PC-3 (cell line): ENCODE measurements around the gene CEMP1. TPM values are rescaled to one million over a fixed set of nuclear protein-coding genes. Genes with fewer than 3 reads are reported as not detected.

Experiments used
- ATAC-seq: fragments of 200-7000 bp; cut with Tn5 transposase; 2 replicates; pipeline ENCODE4 v1.9.1; 2020; ENCODE audit warnings: mild to moderate bottlenecking, moderate library complexity
- BruUV-seq: library from RNA; stranded (reverse); fragments of 400-500 nt; replicated peaks from 2 replicates; lab custom pipeline; 2021; lab: Mats Ljungman, UMichigan
- CTCF ChIA-PET: fragments of 300-600 bp; sonication (Branson Sonifier 250); formaldehyde crosslinking; loops from one replicate; lab custom pipeline; 2022; ENCODE audit warnings: antibody characterized with exemption; lab: Charles Lee
- POLR2A ChIA-PET: fragments of 300-600 bp; sonication (Branson Sonifier 250); formaldehyde crosslinking; loops from one replicate; lab custom pipeline; 2022; ENCODE audit warnings: antibody characterized with exemption; ENCODE audit not compliant: unreplicated experiment; lab: Charles Lee
- DNase-seq: peaks from one replicate; pipeline ENCODE4 v3.0.0-alpha.2; 2015
- H2AFZ ChIP-seq: fragments of 300-600 bp; sonication (generic); 2 replicates; pipeline ENCODE4 v1.6.0; 2016; ENCODE audit warnings: antibody characterized with exemption, low read length
- H3F3A ChIP-seq: fragments of 300-600 bp; sonication (generic); one replicate; pipeline ENCODE4 v1.6.0; 2017; ENCODE audit warnings: antibody characterized with exemption, low read length, control low read depth, mild to moderate bottlenecking; ENCODE audit not compliant: unreplicated experiment
- H3K27ac ChIP-seq: fragments of 300-600 bp; sonication (generic); 2 replicates; pipeline ENCODE4 v1.5.1; 2016; ENCODE audit warnings: mild to moderate bottlenecking, low read length
- H3K27me3 ChIP-seq: fragments of 300-600 bp; sonication (generic); 2 replicates; pipeline ENCODE4 v1.6.1; 2016; ENCODE audit warnings: low read length, mixed read lengths
- H3K36me3 ChIP-seq: fragments of 300-600 bp; sonication (generic); 2 replicates; pipeline ENCODE4 v1.6.1; 2016; ENCODE audit warnings: low read depth, mixed run types, low read length, mixed read lengths
- H3K4me1 ChIP-seq: fragments of 300-600 bp; sonication (generic); 2 replicates; pipeline ENCODE4 v1.5.1; 2016; ENCODE audit warnings: low read length; ENCODE audit not compliant: insufficient read depth
- H3K4me2 ChIP-seq: fragments of 300-600 bp; sonication (generic); 2 replicates; pipeline ENCODE4 v1.6.0; 2016; ENCODE audit warnings: low read length
- H3K4me3 ChIP-seq: fragments of 300-600 bp; sonication (generic); 2 replicates; pipeline ENCODE4 v1.5.1; 2016; ENCODE audit warnings: mild to moderate bottlenecking, low read length, mixed read lengths
- H3K79me2 ChIP-seq: fragments of 300-600 bp; sonication (generic); 2 replicates; pipeline ENCODE4 v1.6.1; 2017; ENCODE audit warnings: low read length, mixed read lengths
- H3K9ac ChIP-seq: fragments of 300-600 bp; sonication (generic); 2 replicates; pipeline ENCODE4 v1.6.0; 2016; ENCODE audit warnings: mild to moderate bottlenecking, low read length
- H3K9me2 ChIP-seq: fragments of 300-600 bp; sonication (generic); replicated peaks from 2 replicates; pipeline ENCODE4 v1.6.1; 2016; ENCODE audit warnings: mixed run types, low read length, mixed read lengths
- H3K9me3 ChIP-seq: fragments of 300-600 bp; sonication (generic); 2 replicates; pipeline ENCODE4 v1.6.1; 2016; ENCODE audit warnings: low read length, mixed read lengths
- H4K20me1 ChIP-seq: fragments of 300-600 bp; sonication (generic); 2 replicates; pipeline ENCODE4 v1.6.1; 2016; ENCODE audit warnings: low read length, mixed read lengths
- EZH2 ChIP-seq: fragments of 300-600 bp; sonication (generic); IDR thresholded peaks from one replicate; pipeline ENCODE4 v1.6.1; 2017; ENCODE audit warnings: antibody characterized with exemption, mild to moderate bottlenecking, low read length; ENCODE audit not compliant: unreplicated experiment
- EZH2phosphoT487 ChIP-seq: fragments of 300-600 bp; sonication (generic); IDR thresholded peaks from 2 replicates; pipeline ENCODE4 v1.6.1; 2018; ENCODE audit warnings: mild to moderate bottlenecking, antibody characterized with exemption, low read length, borderline replicate concordance
- intact Hi-C: fragments of 100-400 bp; cut with micrococcal nuclease; formaldehyde crosslinking; loops from 2 replicates; pipeline ENCODE4 v1.9.0; 2023
- total RNA-seq: library from RNA; depleted of rRNA; stranded (reverse); fragments of >200 nt; gene quantifications from 2 replicates; pipeline ENCODE4 v1.2.3, GENCODE V29; 2014
- TF ChIP-seq, protein P1 (sequence below): fragments of 300-600 bp; sonication (generic); conservative IDR thresholded peaks from 2 replicates; pipeline ENCODE4 v1.5.1; 2017; ENCODE audit warnings: antibody characterized with exemption, low read depth, mild to moderate bottlenecking, low read length

The CEMP1 gene
- total RNA-seq, 1 experiment from 2014 or later = not detected

DNA sequence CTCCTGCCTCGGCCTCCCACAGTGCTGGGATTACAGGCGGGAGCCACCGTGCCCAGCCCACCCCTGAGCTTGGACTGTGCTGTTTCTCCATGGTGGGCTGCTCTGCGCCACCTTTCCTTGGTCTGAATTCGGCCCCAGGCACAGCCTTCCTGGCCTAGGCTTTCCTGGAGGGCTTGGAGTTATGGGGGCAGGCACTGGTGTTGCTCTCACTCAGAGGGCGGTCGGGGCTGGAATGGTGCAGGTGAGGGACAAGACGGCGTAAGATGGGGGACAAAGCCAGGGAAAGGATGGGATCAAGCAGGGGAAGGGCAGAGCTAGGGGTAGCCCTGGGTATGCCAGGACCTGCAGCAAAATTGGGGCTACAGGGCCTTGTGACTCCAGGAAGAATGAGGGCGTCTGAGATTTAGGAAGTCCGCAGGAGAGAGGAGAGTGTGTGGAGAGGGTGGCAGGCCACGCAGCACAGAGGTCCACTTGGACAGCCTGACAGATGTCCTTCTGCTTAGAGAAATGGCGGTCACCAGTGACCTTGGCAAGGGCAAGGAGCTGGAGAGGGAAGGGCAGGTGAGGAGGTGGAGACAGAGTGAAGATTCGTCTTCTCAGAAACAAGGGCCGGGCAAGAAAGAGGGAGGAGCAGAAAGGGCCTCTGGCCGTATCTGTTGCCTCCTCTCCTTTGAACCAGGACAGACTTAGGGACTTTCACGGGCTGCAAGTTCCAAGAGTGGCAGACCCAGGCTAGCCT is 19.0 kb downstream of the CEMP1 start:
- no peaks in the 10 kb centered on the region for H3F3A ChIP-seq
- no peaks in the 10 kb centered on the region for H3K9me3 ChIP-seq
- ChIA-PET CTCF (no interaction called here), POLR2A (interaction anchor here (0.6 kb wide), 1 partner anchor 37 kb away, joined by 8 read pairs; the partner anchor contains the start of gene TBC1D24)
- intact Hi-C loops = no loop called here
- peaks cover 27% of the 10 kb centered on the region for H4K20me1 ChIP-seq
- peaks cover 33% of the 10 kb centered on the region for H3K79me2 ChIP-seq
- no peak overlapping the region for H3K4me2 ChIP-seq
- H3K9ac ChIP-seq = no peak overlapping the region
- no TSS peak for BruUV-seq
- DNase-seq (no peak), ATAC-seq (no peak)
- no peaks in the 10 kb centered on the region for H3K36me3 ChIP-seq
- peaks cover 24% of the 10 kb centered on the region for H3K4me1 ChIP-seq
- no peak overlapping the region for H3K4me3 ChIP-seq
- H3K27ac ChIP-seq = no peak overlapping the region
- no peaks in the 10 kb centered on the region for H3K27me3 ChIP-seq
- no peak for TF ChIP-seq EZH2
- TF ChIP-seq EZH2phosphoT487 = no peak
- TF ChIP-seq, protein P1, sequence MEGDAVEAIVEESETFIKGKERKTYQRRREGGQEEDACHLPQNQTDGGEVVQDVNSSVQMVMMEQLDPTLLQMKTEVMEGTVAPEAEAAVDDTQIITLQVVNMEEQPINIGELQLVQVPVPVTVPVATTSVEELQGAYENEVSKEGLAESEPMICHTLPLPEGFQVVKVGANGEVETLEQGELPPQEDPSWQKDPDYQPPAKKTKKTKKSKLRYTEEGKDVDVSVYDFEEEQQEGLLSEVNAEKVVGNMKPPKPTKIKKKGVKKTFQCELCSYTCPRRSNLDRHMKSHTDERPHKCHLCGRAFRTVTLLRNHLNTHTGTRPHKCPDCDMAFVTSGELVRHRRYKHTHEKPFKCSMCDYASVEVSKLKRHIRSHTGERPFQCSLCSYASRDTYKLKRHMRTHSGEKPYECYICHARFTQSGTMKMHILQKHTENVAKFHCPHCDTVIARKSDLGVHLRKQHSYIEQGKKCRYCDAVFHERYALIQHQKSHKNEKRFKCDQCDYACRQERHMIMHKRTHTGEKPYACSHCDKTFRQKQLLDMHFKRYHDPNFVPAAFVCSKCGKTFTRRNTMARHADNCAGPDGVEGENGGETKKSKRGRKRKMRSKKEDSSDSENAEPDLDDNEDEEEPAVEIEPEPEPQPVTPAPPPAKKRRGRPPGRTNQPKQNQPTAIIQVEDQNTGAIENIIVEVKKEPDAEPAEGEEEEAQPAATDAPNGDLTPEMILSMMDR = no peak
- no peak overlapping the region for H2AFZ ChIP-seq
- H3K9me2 ChIP-seq = no peaks in the 10 kb centered on the region

DNA sequence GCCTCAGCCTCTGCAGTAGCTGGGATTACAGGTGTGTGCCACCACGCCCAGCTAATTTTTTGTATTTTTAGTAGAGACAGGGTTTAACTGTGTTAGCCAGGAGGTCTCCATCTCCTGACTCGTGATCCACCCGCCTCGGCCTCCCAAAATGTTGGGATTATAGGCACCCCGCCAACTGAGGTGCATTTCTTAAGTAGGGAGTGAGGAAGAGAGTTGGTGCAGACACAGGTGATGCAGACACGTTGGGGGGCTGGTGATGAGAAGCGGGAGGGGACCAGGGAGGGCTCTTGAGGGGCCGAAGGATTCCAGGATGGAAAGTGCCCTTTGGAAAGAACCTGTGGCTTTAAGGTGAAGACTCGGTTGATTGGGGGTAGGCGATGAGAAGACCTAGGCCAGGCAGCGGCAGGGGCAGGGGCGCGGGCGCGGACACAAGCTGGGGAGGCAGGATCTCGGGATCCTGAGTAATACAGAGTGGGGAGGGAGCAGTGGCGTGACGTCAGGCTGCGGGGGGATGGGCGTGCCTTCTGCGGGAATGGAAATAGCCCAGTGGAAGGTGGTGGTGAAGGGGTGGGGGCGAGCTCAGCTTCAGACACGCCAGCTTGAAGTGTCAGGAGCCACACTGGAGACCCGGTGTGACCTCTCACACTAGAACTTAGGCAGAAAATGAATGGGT is 19.9 kb downstream of the CEMP1 start:
- no peak overlapping the region for H2AFZ ChIP-seq
- BruUV-seq = no TSS peak
- CTCF ChIA-PET = no interaction called here

More for the DNA sequence above, 19.9 kb downstream of the CEMP1 start:
- TF ChIP-seq, protein P1 = no peak
- TF ChIP-seq EZH2phosphoT487 = no peak
- TF ChIP-seq EZH2 = no peak
- DNase-seq (no peak), ATAC-seq (no peak)
- H4K20me1 ChIP-seq = peaks cover 18% of the 10 kb centered on the region
- no peak overlapping the region for H3K27ac ChIP-seq
- no peaks in the 10 kb centered on the region for H3F3A ChIP-seq
- peaks cover 15% of the 10 kb centered on the region for H3K4me1 ChIP-seq
- no peaks in the 10 kb centered on the region for H3K9me3 ChIP-seq
- no peak overlapping the region for H3K4me3 ChIP-seq
- H3K79me2 ChIP-seq = peaks cover 24% of the 10 kb centered on the region
- intact Hi-C loops = no loop called here
- no peaks in the 10 kb centered on the region for H3K9me2 ChIP-seq
- H3K4me2 ChIP-seq = no peak overlapping the region
- no peak overlapping the region for H3K9ac ChIP-seq
- POLR2A ChIA-PET = interaction anchor here (0.6 kb wide), 1 partner anchor 37 kb away, joined by 8 read pairs; the partner anchor contains the start of gene TBC1D24
- no peaks in the 10 kb centered on the region for H3K27me3 ChIP-seq
- H3K36me3 ChIP-seq = no peaks in the 10 kb centered on the region
